Activated CD4-positive, alpha-beta T cell treated with anti-CD3 and anti-CD28 coated beads, Interleukin-2, amount 50 U/mL, for 48 hours (primary cell): ENCODE results near the gene ZNF148.
"Not testable (repeated sequence)": the region's sequence is repeated elsewhere in the genome, so short reads cannot be mapped to it uniquely, and the experiment has no call there.

Experiments
- DNase-seq, 2 experiments: peaks; one replicate each; pipeline ENCODE4 v3.0.0-alpha.2; 2020

ZNF148 gene

GRCh38 chr3:125374996-125375941 lies at the start of gene ZNF148:
Gene ZNF148, minus strand, starts transcription at chr3:125375325. Its CDS starts 61,685 bp downstream, at chr3:125313640.
- DNase-seq = peak; percentile 89 to 90

DNA sequence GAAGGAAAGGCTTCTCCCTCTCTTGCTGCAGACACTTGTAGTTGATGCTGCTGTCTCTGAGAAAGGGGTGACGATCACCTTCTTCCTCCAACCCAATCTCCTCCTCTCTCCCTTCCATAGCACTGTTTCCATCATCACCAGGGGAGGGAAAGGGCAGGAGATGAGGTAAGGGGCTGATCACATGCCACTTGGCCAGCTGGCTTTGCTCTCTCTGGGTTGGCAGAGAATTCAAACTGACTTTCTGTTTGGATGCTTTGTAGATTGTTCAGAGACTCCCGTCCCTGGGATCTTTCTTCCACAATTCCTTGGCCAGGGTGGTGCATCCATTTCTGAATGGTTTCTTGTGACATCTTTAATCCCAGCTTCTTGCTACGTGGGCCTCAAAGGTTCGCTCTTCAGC lies 43.2 kb upstream of the ZNF148 start:
- no peak for DNase-seq

- DNase-seq = no peak
Measured at GRCh38 chr3:125416235-125416634, 41.1 kb upstream of the ZNF148 start.

- no peak for DNase-seq
Measured at GRCh38 chr3:125414669-125415068, 39.5 kb upstream of the ZNF148 start.

DNA sequence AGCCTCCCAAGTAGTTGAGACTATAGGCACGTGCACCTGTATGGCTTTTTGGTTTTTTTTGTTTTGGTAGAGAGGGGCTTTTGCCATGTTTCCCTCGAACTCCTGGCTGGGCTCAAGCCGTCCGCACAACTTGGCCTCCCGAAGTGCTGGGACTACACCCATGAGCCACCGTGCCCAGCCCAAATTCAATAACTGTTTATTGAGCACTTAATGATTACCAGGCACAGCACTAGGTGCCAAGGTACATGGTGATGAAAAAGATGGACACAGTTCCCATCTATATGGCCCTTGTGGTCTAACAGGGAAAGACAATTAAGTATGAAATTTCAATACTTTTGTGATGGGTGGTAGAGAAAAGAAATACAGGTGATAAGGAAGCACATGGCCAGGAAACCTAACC lies 35.8 kb upstream of the ZNF148 start:
- DNase-seq = no peak

GRCh38 chr3:125406070-125406469 lies 30.9 kb upstream of the ZNF148 start:
- no peak for DNase-seq

DNA sequence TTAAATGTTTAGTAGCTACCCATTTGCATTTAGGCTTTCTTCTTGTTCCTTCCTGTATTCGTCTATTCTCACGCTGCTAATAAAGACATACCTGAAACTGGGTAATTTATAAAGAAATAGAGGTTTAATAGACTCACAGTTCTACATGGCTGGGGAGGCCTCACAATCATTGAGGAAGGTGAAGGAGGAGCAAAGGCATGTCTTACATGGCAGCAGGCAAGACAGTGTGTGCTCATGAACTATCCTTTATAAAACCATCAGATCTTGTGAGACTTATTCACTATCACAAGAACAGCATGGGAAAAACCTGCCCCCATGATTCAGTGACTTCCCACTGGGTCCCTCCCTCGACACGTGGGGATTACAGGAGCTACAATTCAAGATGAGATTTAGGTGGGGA lies 30.4 kb upstream of the ZNF148 start:
- not testable (repeated sequence) for DNase-seq

DNA sequence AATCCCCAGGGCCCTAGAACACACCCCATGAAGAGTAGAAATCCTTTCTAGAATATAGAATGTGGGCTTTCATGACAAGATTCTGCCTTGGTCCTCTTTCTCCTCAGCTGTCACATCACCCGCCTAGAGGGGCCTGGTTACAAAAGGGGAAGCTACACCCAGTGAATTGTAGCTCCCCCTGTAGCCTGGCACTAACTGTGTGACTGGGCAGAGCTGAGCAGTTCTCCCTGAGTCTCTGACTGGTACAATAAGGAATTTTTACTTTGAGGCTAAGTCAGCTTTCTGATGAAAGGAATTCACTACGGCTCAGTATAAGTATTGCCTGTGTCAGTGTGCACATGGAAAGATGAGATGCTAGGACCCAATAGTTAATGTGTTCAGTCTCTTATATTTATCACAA lies 28.7 kb upstream of the ZNF148 start:
- DNase-seq = no peak

GRCh38 chr3:125402639-125403038 lies 27.5 kb upstream of the ZNF148 start:
- DNase-seq = no peak

- no peak for DNase-seq
Measured at GRCh38 chr3:125401402-125401801, 26.3 kb upstream of the ZNF148 start.

GRCh38 chr3:125398952-125399351 lies 23.8 kb upstream of the ZNF148 start:
- no peak for DNase-seq

- no peak for DNase-seq
Measured at GRCh38 chr3:125395091-125395490, 20.0 kb upstream of the ZNF148 start.

DNA sequence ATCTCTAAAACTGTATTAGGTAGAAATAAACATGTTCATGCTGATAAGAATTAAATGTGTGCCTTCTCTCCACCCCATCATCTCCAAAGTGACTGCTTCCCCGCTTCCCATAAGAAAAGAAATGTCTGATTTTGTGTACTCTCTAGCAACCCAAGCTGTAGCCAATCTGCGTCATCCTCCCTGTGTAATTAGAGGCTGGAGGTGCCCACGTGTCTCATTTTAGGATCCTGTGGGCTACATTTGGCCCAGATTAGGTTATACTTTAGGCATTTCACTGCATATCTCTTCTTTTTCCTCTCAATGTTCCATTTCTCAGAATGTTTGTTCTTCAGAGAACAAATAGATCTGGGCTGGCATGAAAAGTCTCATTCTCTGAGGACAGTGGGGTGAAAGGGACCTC lies 19.3 kb upstream of the ZNF148 start:
- DNase-seq = no peak

GRCh38 chr3:125389282-125389681 lies 14.2 kb upstream of the ZNF148 start:
- no peak for DNase-seq

GRCh38 chr3:125388369-125388768 lies 13.2 kb upstream of the ZNF148 start:
- DNase-seq = not testable (repeated sequence)

- DNase-seq = no peak
Measured at GRCh38 chr3:125386811-125387210, 11.7 kb upstream of the ZNF148 start.

DNA sequence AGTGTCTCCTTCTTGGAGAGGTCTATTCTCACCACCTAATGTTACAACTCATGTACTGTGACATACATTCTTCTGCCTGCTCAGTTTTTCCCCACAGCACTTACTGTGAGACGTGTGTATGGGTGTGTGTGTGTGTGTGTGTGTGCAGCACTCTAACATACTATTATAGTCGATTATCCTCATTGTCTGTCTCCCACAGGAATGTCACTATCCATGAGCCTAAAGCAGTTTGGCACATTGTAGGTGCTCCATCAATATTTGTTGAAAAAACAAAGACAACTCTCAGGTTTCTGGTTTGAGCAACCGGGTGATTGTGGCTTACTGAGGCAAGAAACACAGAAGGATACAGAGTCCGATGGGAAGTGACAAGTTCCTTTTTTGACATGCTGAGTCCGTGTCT lies 8.6 kb upstream of the ZNF148 start:
- no peak for DNase-seq

DNA sequence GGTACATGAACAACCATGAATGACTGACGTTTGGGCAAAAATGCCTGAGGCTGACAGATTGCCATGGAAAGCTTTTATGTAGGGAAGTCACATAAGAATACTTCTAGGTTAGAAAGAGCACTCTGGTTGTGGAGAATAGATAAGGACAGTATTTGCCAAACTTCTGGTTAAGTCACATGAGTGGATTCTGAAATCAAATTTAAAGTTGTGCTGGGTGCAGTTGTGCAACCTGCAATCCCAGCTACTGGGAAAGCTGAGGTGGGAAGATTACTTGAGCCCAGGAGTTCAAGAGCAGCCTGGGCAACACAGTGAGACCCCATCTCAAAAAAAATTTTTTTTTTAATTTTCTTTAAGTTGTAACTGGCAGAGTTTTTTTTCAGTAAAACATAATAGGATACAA lies 7.2 kb upstream of the ZNF148 start:
- no peak for DNase-seq

DNA sequence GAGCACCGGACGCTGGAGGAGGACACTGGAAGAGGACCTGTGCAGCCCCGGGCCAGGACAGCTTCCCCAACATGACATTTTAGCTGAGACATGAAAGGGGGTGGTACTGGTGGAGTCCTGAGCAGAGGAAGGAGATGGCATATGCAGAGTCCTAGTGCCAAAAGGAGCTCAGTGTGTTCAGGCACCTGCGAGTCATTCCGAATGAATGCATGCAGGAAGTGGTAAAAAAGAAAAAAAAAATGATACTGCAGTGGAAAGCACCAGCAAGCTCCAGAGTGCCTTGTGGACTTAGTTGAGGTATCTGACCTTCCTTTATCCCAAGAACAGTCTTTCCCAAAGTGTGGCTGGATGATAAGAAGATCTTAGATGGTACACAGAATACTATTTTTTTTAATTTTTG lies 6.6 kb upstream of the ZNF148 start:
- DNase-seq = peak; percentile 19

DNA sequence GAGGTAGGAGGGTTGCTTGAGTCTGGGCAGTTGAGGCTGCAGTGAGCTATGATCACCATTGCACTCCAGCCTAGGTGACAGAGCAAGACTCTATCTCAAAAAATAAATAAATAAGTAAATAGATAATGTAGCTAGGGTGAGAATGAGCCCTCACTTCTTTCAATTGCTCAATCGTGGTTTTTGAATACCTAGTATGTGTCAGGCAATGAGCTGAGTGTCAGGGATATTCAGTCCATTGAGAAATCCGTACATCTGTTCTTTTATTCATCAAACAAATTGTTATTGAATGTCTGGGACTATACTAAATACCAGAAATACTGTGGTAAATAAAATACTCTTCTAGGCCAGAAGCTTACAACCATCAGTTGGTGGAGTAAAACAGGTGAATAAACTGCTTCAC lies 6.2 kb upstream of the ZNF148 start:
- no peak for DNase-seq

GRCh38 chr3:125379483-125379882 lies 4.4 kb upstream of the ZNF148 start:
- no peak for DNase-seq

GRCh38 chr3:125378762-125379161 lies 3.6 kb upstream of the ZNF148 start:
- no peak for DNase-seq

- no peak for DNase-seq
Measured at GRCh38 chr3:125375950-125376679, 990 bp upstream of the ZNF148 start.

DNA sequence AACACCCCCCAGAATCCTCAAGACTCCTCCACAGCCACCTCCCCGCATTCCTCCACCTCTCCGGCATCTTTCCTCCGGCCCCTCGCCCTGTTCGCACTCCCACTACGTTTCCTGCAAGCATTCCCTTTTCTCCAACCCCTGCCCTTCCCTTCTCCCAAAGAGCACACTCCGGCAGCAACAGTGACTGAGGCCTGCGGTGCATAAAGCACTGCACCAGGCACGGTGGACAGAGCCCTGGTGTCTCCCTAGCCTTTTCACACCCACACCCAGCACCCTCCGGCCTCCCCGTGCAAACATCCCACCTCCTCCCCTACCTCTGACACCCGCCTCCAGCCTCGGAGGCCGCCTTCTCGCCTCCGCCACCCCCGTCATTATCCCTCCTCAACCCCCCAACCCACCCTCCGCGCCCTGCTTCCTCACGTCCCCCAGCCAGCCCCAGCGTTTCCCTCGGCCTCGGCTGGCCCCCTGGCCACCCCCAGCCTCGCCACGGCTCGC lies 577 bp downstream of the ZNF148 start:
- DNase-seq = peak; percentile 28 to 39
